HUES48 (cell line): ENCODE data around the gene CFAP97D2.
"Not testable (repeated sequence)": the region's sequence is repeated elsewhere in the genome, so short reads cannot be mapped to it uniquely, and the experiment has no call there.

Experiments used
- H3K27ac ChIP-seq: one replicate; pipeline ENCODE4 v1.7.0; 2013; ENCODE audit warnings: low read depth, low read length, inconsistent platforms
- H3K27me3 ChIP-seq: 2 replicates; pipeline ENCODE4 v1.6.1; 2013; ENCODE audit warnings: mild to moderate bottlenecking, low read length; ENCODE audit not compliant: control insufficient read depth, insufficient read depth
- H3K36me3 ChIP-seq: 2 replicates; pipeline ENCODE4 v1.6.1; 2013; ENCODE audit warnings: low read length; ENCODE audit not compliant: control insufficient read depth, insufficient read depth
- H3K4me1 ChIP-seq: 2 replicates; pipeline ENCODE4 v1.6.1; 2013; ENCODE audit warnings: mild to moderate bottlenecking, low read length; ENCODE audit not compliant: control insufficient read depth, insufficient read depth
- H3K4me3 ChIP-seq: 2 replicates; pipeline ENCODE4 v1.5.1; 2013; ENCODE audit warnings: mild to moderate bottlenecking, low read depth, low read length
- H3K9ac ChIP-seq: 2 replicates; pipeline ENCODE4 v1.6.1; 2013; ENCODE audit warnings: mild to moderate bottlenecking, low read depth, low read length, moderate library complexity
- H3K9me3 ChIP-seq: 2 replicates; pipeline ENCODE4 v1.6.1; 2013; ENCODE audit warnings: low read length; ENCODE audit not compliant: control insufficient read depth, insufficient read depth

CFAP97D2 gene

GRCh38 chr13:114244637-114245036 is 65.6 kb downstream of the CFAP97D2 start:
- Histone ChIP-seq H3K4me3 (no peak overlapping the region), H3K36me3 (peaks cover 100% of the 10 kb centered on the region), H3K27ac (no peak overlapping the region), H3K27me3 (no peaks in the 10 kb centered on the region), H3K9ac (no peak overlapping the region), H3K4me1 (peaks cover 11% of the 10 kb centered on the region), H3K9me3 (no peaks in the 10 kb centered on the region)

- H3K9ac ChIP-seq: no peak overlapping the region
- H3K27ac ChIP-seq: no peak overlapping the region
Observed at GRCh38 chr13:114248011-114248410, 69.0 kb downstream of the CFAP97D2 start.

GRCh38 chr13:114249077-114249476 is 70.0 kb downstream of the CFAP97D2 start:
- H3K27ac ChIP-seq: no peak overlapping the region
- H3K4me3 ChIP-seq: no peak overlapping the region
- no peaks in the 10 kb centered on the region for H3K4me1 ChIP-seq
- no peak overlapping the region for H3K9ac ChIP-seq
- H3K27me3 ChIP-seq: no peaks in the 10 kb centered on the region
- no peaks in the 10 kb centered on the region for H3K9me3 ChIP-seq
- peaks cover 96% of the 10 kb centered on the region for H3K36me3 ChIP-seq

More at GRCh38 chr13:114248011-114248410, 69.0 kb downstream of the CFAP97D2 start:
- no peaks in the 10 kb centered on the region for H3K9me3 ChIP-seq
- H3K4me3 ChIP-seq: no peak overlapping the region
- H3K4me1 ChIP-seq: peaks cover 5% of the 10 kb centered on the region; the same call in 1 of the 2 replicates
- H3K27me3 ChIP-seq: no peaks in the 10 kb centered on the region
- peaks cover 98% of the 10 kb centered on the region for H3K36me3 ChIP-seq

GRCh38 chr13:114251639-114252440 is 72.8 kb downstream of the CFAP97D2 start:
- H3K9me3 ChIP-seq: not testable (repeated sequence)

GRCh38 chr13:114256547-114256946 is 77.5 kb downstream of the CFAP97D2 start:
- Histone ChIP-seq H3K36me3 (peaks cover 96% of the 10 kb centered on the region), H3K4me1 (peaks cover 22% of the 10 kb centered on the region), H3K9me3 (no peaks in the 10 kb centered on the region), H3K27me3 (no peaks in the 10 kb centered on the region), H3K9ac (no peak overlapping the region), H3K27ac (peak overlapping the region; percentile 7), H3K4me3 (no peak overlapping the region)

More at GRCh38 chr13:114251639-114252440, 72.8 kb downstream of the CFAP97D2 start:
- not testable (repeated sequence) for H3K9ac ChIP-seq, H3K27ac ChIP-seq, H3K27me3 ChIP-seq, H3K4me3 ChIP-seq
- Histone ChIP-seq H3K36me3 (peaks cover 95% of the 10 kb centered on the region), H3K4me1 (peaks cover 14% of the 10 kb centered on the region)

- Histone ChIP-seq H3K9me3 (no peaks in the 10 kb centered on the region), H3K27me3 (no peaks in the 10 kb centered on the region), H3K4me1 (peaks cover 22% of the 10 kb centered on the region), H3K36me3 (peaks cover 96% of the 10 kb centered on the region), H3K9ac (no peak overlapping the region), H3K4me3 (no peak overlapping the region), H3K27ac (peak overlapping the region; percentile 42)
Observed at GRCh38 chr13:114257014-114257413, 78.0 kb downstream of the CFAP97D2 start.

GRCh38 chr13:114258589-114258988 is 79.5 kb downstream of the CFAP97D2 start:
- H3K9ac ChIP-seq: no peak overlapping the region
- no peaks in the 10 kb centered on the region for H3K9me3 ChIP-seq
- no peak overlapping the region for H3K4me3 ChIP-seq
- no peak overlapping the region for H3K27ac ChIP-seq
- peaks cover 22% of the 10 kb centered on the region for H3K4me1 ChIP-seq
- no peaks in the 10 kb centered on the region for H3K27me3 ChIP-seq
- H3K36me3 ChIP-seq: peaks cover 98% of the 10 kb centered on the region

GRCh38 chr13:114259374-114259773 is 80.3 kb downstream of the CFAP97D2 start:
- no peak overlapping the region for H3K4me3 ChIP-seq
- H3K4me1 ChIP-seq: peaks cover 22% of the 10 kb centered on the region
- no peak overlapping the region for H3K9ac ChIP-seq
- no peak overlapping the region for H3K27ac ChIP-seq
- peaks cover 98% of the 10 kb centered on the region for H3K36me3 ChIP-seq
- no peaks in the 10 kb centered on the region for H3K27me3 ChIP-seq
- no peaks in the 10 kb centered on the region for H3K9me3 ChIP-seq

- H3K27me3 ChIP-seq: no peaks in the 10 kb centered on the region
- H3K9me3 ChIP-seq: no peaks in the 10 kb centered on the region
- peaks cover 98% of the 10 kb centered on the region for H3K36me3 ChIP-seq
Observed at GRCh38 chr13:114259974-114260373, 80.9 kb downstream of the CFAP97D2 start.

GRCh38 chr13:114260814-114261213 is 81.8 kb downstream of the CFAP97D2 start:
- Histone ChIP-seq H3K9me3 (no peaks in the 10 kb centered on the region), H3K9ac (no peak overlapping the region), H3K27ac (no peak overlapping the region), H3K4me3 (no peak overlapping the region), H3K4me1 (peaks cover 19% of the 10 kb centered on the region), H3K36me3 (peaks cover 98% of the 10 kb centered on the region), H3K27me3 (no peaks in the 10 kb centered on the region)

More at GRCh38 chr13:114259974-114260373, 80.9 kb downstream of the CFAP97D2 start:
- no peak overlapping the region for H3K9ac ChIP-seq
- no peak overlapping the region for H3K27ac ChIP-seq
- H3K4me1 ChIP-seq: peaks cover 22% of the 10 kb centered on the region
- no peak overlapping the region for H3K4me3 ChIP-seq

GRCh38 chr13:114261328-114261965 is 82.4 kb downstream of the CFAP97D2 start:
- peaks cover 13% of the 10 kb centered on the region for H3K4me1 ChIP-seq
- no peaks in the 10 kb centered on the region for H3K9me3 ChIP-seq
- H3K4me3 ChIP-seq: no peak overlapping the region
- no peaks in the 10 kb centered on the region for H3K27me3 ChIP-seq
- no peak overlapping the region for H3K27ac ChIP-seq
- H3K36me3 ChIP-seq: peaks cover 98% of the 10 kb centered on the region
- no peak overlapping the region for H3K9ac ChIP-seq
